ENCODE measurements around the gene ZDHHC24. TPM values are rescaled to one million over a fixed set of nuclear protein-coding genes. Genes with fewer than 3 reads are reported as not detected.
"Not testable (repeated sequence)": the region's sequence is repeated elsewhere in the genome, so short reads cannot be mapped to it uniquely, and the experiment has no call there.

The ZDHHC24 gene
- total RNA-seq, 3 donors from 2014 or later (not counting 1 experiment from before 2014, with no cell fraction given), result 18.5 to 34.9 (median 28.9) TPM

- WGBS (ENCODE audit: insufficient coverage), result 88% methylated on average over 6 of the region's 7 CpGs
- TF ChIP-seq CTCF (IDR thresholded peaks at IDR 0.05), result no peak
- no peak overlapping the region for H3K27ac ChIP-seq (ENCODE audit: low read length)
- DNase-seq, result no peak
- ATAC-seq, result no peak
- no peak overlapping the region for H3K27ac Mint-ChIP-seq
- intact Hi-C loops (cut with micrococcal nuclease), result no loop called here
- peaks cover 20% of the 10 kb centered on the region for H3K4me1 ChIP-seq (ENCODE audit: control insufficient read depth, insufficient read depth, low read length)
- no peaks in the 10 kb centered on the region for H3K9me3 ChIP-seq (ENCODE audit: control insufficient read depth, insufficient read depth, low read length)
- H3K36me3 ChIP-seq (ENCODE audit: control insufficient read depth, insufficient read depth, low read length), result no peaks in the 10 kb centered on the region
- H3K36me3 Mint-ChIP-seq, result no peaks in the 10 kb centered on the region
- H3K27me3 Mint-ChIP-seq (ENCODE audit: low read depth in 2 of 2), result no peaks in the 10 kb centered on the region
- H3K27me3 ChIP-seq (ENCODE audit: control insufficient read depth, insufficient read depth, low read length), result no peaks in the 10 kb centered on the region
- H3K9me3 Mint-ChIP-seq, result no peaks in the 10 kb centered on the region
- no peak overlapping the region for H3K4me3 Mint-ChIP-seq
- no peak overlapping the region for H3K4me3 ChIP-seq (ENCODE audit: low read length)
- peaks cover 25 to 26% of the 10 kb centered on the region in 2 donors for H3K4me1 Mint-ChIP-seq
These were observed 44.3 kb upstream of the ZDHHC24 start for GRCh38 chr11:66589996-66590675.

- H3K9me3 Mint-ChIP-seq; H3K27me3 Mint-ChIP-seq (ENCODE audit: low read depth in 2 of 2); H3K36me3 ChIP-seq (ENCODE audit: control insufficient read depth, insufficient read depth, low read length); ATAC-seq; H3K9me3 ChIP-seq (ENCODE audit: control insufficient read depth, insufficient read depth, low read length); H3K27me3 ChIP-seq (ENCODE audit: control insufficient read depth, insufficient read depth, low read length); intact Hi-C loops (cut with micrococcal nuclease); DNase-seq; H3K4me3 ChIP-seq (ENCODE audit: low read length); H3K27ac ChIP-seq (ENCODE audit: low read length); H3K4me3 Mint-ChIP-seq; H3K27ac Mint-ChIP-seq; H3K36me3 Mint-ChIP-seq: not testable (repeated sequence)
- peaks cover 18 to 21% of the 10 kb centered on the region in 2 donors for H3K4me1 Mint-ChIP-seq
- WGBS (ENCODE audit: insufficient coverage), result 81% methylated on average over 2 of the region's 2 CpGs
- H3K4me1 ChIP-seq (ENCODE audit: control insufficient read depth, insufficient read depth, low read length), result peaks cover 19% of the 10 kb centered on the region
These were observed 43.5 kb upstream of the ZDHHC24 start for GRCh38 chr11:66589315-66589714.

- Mint-ChIP-seq H3K4me3 (no peak overlapping the region), H3K36me3 (no peaks in the 10 kb centered on the region), H3K27me3 (ENCODE audit: low read depth in 2 of 2) (no peaks in the 10 kb centered on the region), H3K4me1 (no peaks in the 10 kb centered on the region), H3K9me3 (peaks cover 0 to 5% of the 10 kb centered on the region in 2 donors), H3K27ac (no peak overlapping the region)
- Histone ChIP-seq H3K9me3 (ENCODE audit: control insufficient read depth, insufficient read depth, low read length) (no peaks in the 10 kb centered on the region), H3K36me3 (ENCODE audit: control insufficient read depth, insufficient read depth, low read length) (no peaks in the 10 kb centered on the region), H3K27ac (ENCODE audit: low read length) (no peak overlapping the region), H3K27me3 (ENCODE audit: control insufficient read depth, insufficient read depth, low read length) (no peaks in the 10 kb centered on the region), H3K4me3 (ENCODE audit: low read length) (no peak overlapping the region), H3K4me1 (ENCODE audit: control insufficient read depth, insufficient read depth, low read length) (no peaks in the 10 kb centered on the region)
- DNase-seq (no peak), ATAC-seq (no peak)
- intact Hi-C loops (cut with micrococcal nuclease), result no loop called here
- WGBS (ENCODE audit: insufficient coverage), result 89% methylated on average over 2 of the region's 2 CpGs
- no peak for TF ChIP-seq CTCF (IDR thresholded peaks at IDR 0.05)
These were observed 40.3 kb upstream of the ZDHHC24 start for GRCh38 chr11:66586136-66586535.

- H3K27ac ChIP-seq (ENCODE audit: low read length); H3K4me3 Mint-ChIP-seq; H3K4me1 Mint-ChIP-seq; H3K4me1 ChIP-seq (ENCODE audit: control insufficient read depth, insufficient read depth, low read length); DNase-seq; H3K9me3 Mint-ChIP-seq; H3K27me3 ChIP-seq (ENCODE audit: control insufficient read depth, insufficient read depth, low read length); intact Hi-C loops (cut with micrococcal nuclease); H3K4me3 ChIP-seq (ENCODE audit: low read length); ATAC-seq; H3K27ac Mint-ChIP-seq; H3K27me3 Mint-ChIP-seq (ENCODE audit: low read depth in 2 of 2); H3K36me3 Mint-ChIP-seq; H3K9me3 ChIP-seq (ENCODE audit: control insufficient read depth, insufficient read depth, low read length); H3K36me3 ChIP-seq (ENCODE audit: control insufficient read depth, insufficient read depth, low read length): not testable (repeated sequence)
- WGBS (ENCODE audit: insufficient coverage), result no CpG with 5 or more reads among the region's 1 CpG
These were observed 39.6 kb upstream of the ZDHHC24 start for GRCh38 chr11:66585447-66585846.

GRCh38 chr11:66582565-66583147, 36.8 kb upstream of the ZDHHC24 start:
- 93% methylated on average over 3 of the region's 3 CpGs for WGBS (ENCODE audit: insufficient coverage)
- H3K4me1 ChIP-seq (ENCODE audit: control insufficient read depth, insufficient read depth, low read length); H3K27me3 ChIP-seq (ENCODE audit: control insufficient read depth, insufficient read depth, low read length); H3K27ac ChIP-seq (ENCODE audit: low read length); H3K27me3 Mint-ChIP-seq (ENCODE audit: low read depth in 2 of 2); H3K4me3 Mint-ChIP-seq; H3K36me3 Mint-ChIP-seq; H3K9me3 ChIP-seq (ENCODE audit: control insufficient read depth, insufficient read depth, low read length); DNase-seq; intact Hi-C loops (cut with micrococcal nuclease); H3K9me3 Mint-ChIP-seq; H3K27ac Mint-ChIP-seq; H3K36me3 ChIP-seq (ENCODE audit: control insufficient read depth, insufficient read depth, low read length); ATAC-seq; H3K4me3 ChIP-seq (ENCODE audit: low read length): not testable (repeated sequence)
- H3K4me1 Mint-ChIP-seq, result peaks cover 0 to 11% of the 10 kb centered on the region in 2 donors

All from natural killer cell (primary cell).